GM23338 (cell line): ENCODE data around the gene HOXB6. TPM values are rescaled to one million over a fixed set of nuclear protein-coding genes. Genes with fewer than 3 reads are reported as not detected.

Experiments used
- ATAC-seq: fragments of 200-7000 bp; cut with Tn5 transposase; 3 replicates; pipeline ENCODE4 v1.9.1; 2020
- DNase-seq: peaks from one replicate; pipeline ENCODE4 v3.0.0-alpha.2; 2015; ENCODE audit warnings: low spot score
- H2AFZ ChIP-seq: fragments of 200-600 bp; sonication (generic); 2 replicates; pipeline ENCODE4 v1.8.0; 2016; ENCODE audit warnings: antibody characterized with exemption, mild to moderate bottlenecking, moderate library complexity
- H3F3A ChIP-seq: fragments of 200-600 bp; sonication (generic); replicated peaks from 2 replicates; pipeline ENCODE4 v1.8.0; 2017; ENCODE audit warnings: antibody characterized with exemption, mixed run types, low read depth
- H3K27ac ChIP-seq: fragments of 200-600 bp; sonication (generic); 2 replicates; pipeline ENCODE4 v1.6.1; 2016; ENCODE audit warnings: low read depth
- H3K27me3 ChIP-seq: fragments of 200-600 bp; sonication (generic); 2 replicates; pipeline ENCODE4 v1.8.0; 2016; ENCODE audit warnings: mild to moderate bottlenecking, mixed run types, moderate library complexity; ENCODE audit not compliant: insufficient read depth
- H3K36me3 ChIP-seq: fragments of 200-600 bp; sonication (generic); 2 replicates; pipeline ENCODE4 v1.8.0; 2016; ENCODE audit warnings: mild to moderate bottlenecking; ENCODE audit not compliant: insufficient read depth
- H3K4me1 ChIP-seq: fragments of 200-600 bp; sonication (generic); 2 replicates; pipeline ENCODE4 v1.8.0; 2016; ENCODE audit warnings: mild to moderate bottlenecking, moderate library complexity; ENCODE audit not compliant: insufficient read depth
- H3K4me2 ChIP-seq: fragments of 200-600 bp; sonication (generic); 2 replicates; pipeline ENCODE4 v1.7.1; 2017; ENCODE audit warnings: mixed run types
- H3K4me3 ChIP-seq: fragments of 200-600 bp; sonication (generic); 2 replicates; pipeline ENCODE4 v1.6.1; 2016; ENCODE audit warnings: mixed run types
- H3K79me2 ChIP-seq: fragments of 200-600 bp; sonication (generic); replicated peaks from 2 replicates; pipeline ENCODE4 v1.8.0; 2017; ENCODE audit warnings: mild to moderate bottlenecking; ENCODE audit not compliant: insufficient read depth
- H3K9me2 ChIP-seq: fragments of 200-600 bp; sonication (generic); 2 replicates; pipeline ENCODE4 v1.8.0; 2017; ENCODE audit not compliant: insufficient read depth
- H4K20me1 ChIP-seq: fragments of 200-600 bp; sonication (generic); replicated peaks from 2 replicates; pipeline ENCODE4 v1.8.0; 2017; ENCODE audit warnings: mild to moderate bottlenecking; ENCODE audit not compliant: insufficient read depth
- H3K27ac Mint-ChIP-seq: 2 replicates; pipeline ENCODE4 v1.8.0; 2020; ENCODE audit warnings: inconsistent platforms, mild to moderate bottlenecking, moderate library complexity, mixed read lengths
- H3K27me3 Mint-ChIP-seq: 3 replicates; pipeline ENCODE4 v1.8.0; 2022; ENCODE audit warnings: low read depth, mild to moderate bottlenecking, moderate library complexity, mixed read lengths, inconsistent platforms; ENCODE audit not compliant: insufficient read depth, poor library complexity
- H3K36me3 Mint-ChIP-seq: 3 replicates; pipeline ENCODE4 v1.8.0; 2021; ENCODE audit warnings: low read depth, mild to moderate bottlenecking, inconsistent platforms, moderate library complexity, mixed read lengths
- H3K4me1 Mint-ChIP-seq: 3 replicates; pipeline ENCODE4 v1.8.0; 2020; ENCODE audit warnings: mild to moderate bottlenecking, inconsistent platforms, mixed read lengths
- H3K4me3 Mint-ChIP-seq: 3 replicates; pipeline ENCODE4 v1.8.0; 2021; ENCODE audit warnings: moderate library complexity, mild to moderate bottlenecking, inconsistent platforms, mixed read lengths
- H3K9me3 Mint-ChIP-seq: 3 replicates; pipeline ENCODE4 v1.8.0; 2020; ENCODE audit warnings: moderate library complexity, mild to moderate bottlenecking, inconsistent platforms, mixed read lengths
- CREB1 ChIP-seq: fragments of 250-450 bp; sonication (Bioruptor Pico); IDR thresholded peaks from 2 replicates; pipeline ENCODE4 v1.5.0; 2020; ENCODE audit warnings: low read depth, mild to moderate bottlenecking, moderate library complexity
- ETS1 ChIP-seq: IDR thresholded peaks from 2 replicates; pipeline ENCODE4 v1.6.1; 2016; ENCODE audit warnings: antibody characterized with exemption
- EZH2 ChIP-seq: fragments of 200-600 bp; sonication (generic); IDR thresholded peaks from one replicate; pipeline ENCODE4 v1.8.0; 2017; ENCODE audit warnings: antibody characterized with exemption, mild to moderate bottlenecking, low read depth; ENCODE audit not compliant: unreplicated experiment
- EZH2phosphoT487 ChIP-seq: fragments of 200-600 bp; sonication (generic); IDR thresholded peaks from one replicate; pipeline ENCODE4 v1.8.1; 2018; ENCODE audit warnings: antibody characterized with exemption; ENCODE audit not compliant: unreplicated experiment
- NANOG ChIP-seq: IDR thresholded peaks from 2 replicates; pipeline ENCODE4 v1.6.1; 2016; ENCODE audit warnings: antibody characterized with exemption, borderline replicate concordance
- POLR2AphosphoS5 ChIP-seq: IDR thresholded peaks from 2 replicates; pipeline ENCODE4 v1.6.1; 2016; ENCODE audit warnings: antibody characterized with exemption, low read depth
- STAT1 ChIP-seq: IDR thresholded peaks from one replicate; pipeline ENCODE4 v1.6.1; 2016; ENCODE audit warnings: antibody characterized with exemption; ENCODE audit not compliant: unreplicated experiment
- ZNF331 ChIP-seq: fragments of 250-450 bp; sonication (Bioruptor Pico); IDR thresholded peaks from 2 replicates; pipeline ENCODE4 v1.5.0; 2020; ENCODE audit warnings: low read depth, mild to moderate bottlenecking, moderate library complexity
- ZNF462 ChIP-seq: fragments of 250-450 bp; sonication (Bioruptor Pico); IDR thresholded peaks from 2 replicates; pipeline ENCODE4 v1.5.0; 2020; ENCODE audit warnings: mild to moderate bottlenecking, moderate library complexity
- polyA plus RNA-seq: library from polyadenylated mRNA; unstranded; fragments of >200 nt; fragmentation: Nextera tagmentation; extraction: Ambion mirVana; gene quantifications from 2 replicates; pipeline ENCODE4 v1.2.1, GENCODE V29; 2016
- total RNA-seq: library from RNA; depleted of rRNA; stranded (reverse); fragments of >200 nt; shearing (Covaris generic); gene quantifications from 2 replicates; pipeline ENCODE4 v1.2.3, GENCODE V29; 2014

The HOXB6 gene
- total and polyA plus RNA-seq, 2 experiments from 2014 or later = not detected

GRCh38 chr17:48619826-48620449 is 15.2 kb upstream of the HOXB6 start:
- H3K9me2 ChIP-seq = no peaks in the 10 kb centered on the region
- H3K27me3 ChIP-seq = peaks cover 100% of the 10 kb centered on the region
- no peak overlapping the region for H3K27ac ChIP-seq
- no peak overlapping the region for H3K27ac Mint-ChIP-seq
- H3K79me2 ChIP-seq = no peaks in the 10 kb centered on the region
- H3F3A ChIP-seq = peaks cover 48% of the 10 kb centered on the region
- peak overlapping the region; percentile 33; the same call in 1 of the 2 replicates for H3K4me3 ChIP-seq
- peaks cover 99% of the 10 kb centered on the region for H3K27me3 Mint-ChIP-seq
- H3K4me1 ChIP-seq = peaks cover 30% of the 10 kb centered on the region
- peaks cover 9% of the 10 kb centered on the region; the same call in 2 of the 3 replicates for H3K9me3 Mint-ChIP-seq
- peak overlapping the region; percentile 47; the same call in 2 of the 3 replicates for H3K4me3 Mint-ChIP-seq
- H3K4me1 Mint-ChIP-seq = peaks cover 18% of the 10 kb centered on the region
- peak overlapping the region; percentile 69 for H3K4me2 ChIP-seq
- 0 out of 2 replicates have a peak overlapping the region, but pooled peaks have one; percentile 52 for H2AFZ ChIP-seq
- H3K36me3 ChIP-seq = no peaks in the 10 kb centered on the region
- DNase-seq (peak; percentile 53), ATAC-seq (peak; percentile 9; the same call in 2 of the 3 replicates)
- TF ChIP-seq EZH2 = peak; percentile 97
- TF ChIP-seq POLR2AphosphoS5 = no peak
- H3K36me3 Mint-ChIP-seq = peaks cover 3% of the 10 kb centered on the region; the same call in 2 of the 3 replicates
- peaks cover 64% of the 10 kb centered on the region for H4K20me1 ChIP-seq

- Mint-ChIP-seq H3K27ac (no peak overlapping the region), H3K27me3 (peaks cover 100% of the 10 kb centered on the region), H3K4me1 (peaks cover 23% of the 10 kb centered on the region), H3K36me3 (peaks cover 3% of the 10 kb centered on the region; the same call in 1 of the 3 replicates), H3K9me3 (peaks cover 10% of the 10 kb centered on the region; the same call in 2 of the 3 replicates), H3K4me3 (peak overlapping the region; percentile 51; the same call in 2 of the 3 replicates)
- Histone ChIP-seq H3K4me2 (peak overlapping the region; percentile 69), H3F3A (peaks cover 42% of the 10 kb centered on the region), H3K4me3 (0 out of 2 replicates have a peak overlapping the region, but pooled peaks have one; percentile 33), H3K79me2 (no peaks in the 10 kb centered on the region), H3K4me1 (peaks cover 31% of the 10 kb centered on the region), H3K27ac (no peak overlapping the region), H4K20me1 (peaks cover 65% of the 10 kb centered on the region), H3K9me2 (no peaks in the 10 kb centered on the region), H3K27me3 (peaks cover 100% of the 10 kb centered on the region), H2AFZ (no peak overlapping the region), H3K36me3 (no peaks in the 10 kb centered on the region)
- peak; percentile 52 for ATAC-seq
- DNase-seq = peak; percentile 85
- TF ChIP-seq ZNF331 (CRISPR knock-in tag) (no peak), ETS1 (no peak), STAT1 (no peak), EZH2 (peak; percentile 96), ZNF462 (CRISPR knock-in tag) (no peak), CREB1 (CRISPR knock-in tag) (no peak), NANOG (no peak), POLR2AphosphoS5 (no peak), EZH2phosphoT487 (no peak)
These were observed 13.6 kb upstream of the HOXB6 start for GRCh38 chr17:48618256-48618896.
